GM21447 (cell line): Measurements from ENCODE around the gene LITAF.

ENCODE experiments used
- ATAC-seq: cut with Tn5 transposase; IDR thresholded peaks from one replicate; pipeline ENCODE4 v1.9.1; 2021; ENCODE audit not compliant: unreplicated experiment

The LITAF gene

GRCh38 chr16:11586856-11587642 is at the start of gene LITAF:
TSS of gene LITAF (minus strand) at chr16:11586919. CDS start at chr16:11556730, 30,189 bp downstream.
- ATAC-seq, result no peak

GRCh38 chr16:11636172-11636721 is 49.5 kb upstream of the LITAF start:
- ATAC-seq, result no peak

- ATAC-seq, result no peak
Measured at GRCh38 chr16:11635679-11636171, 49.0 kb upstream of the LITAF start.

- no peak for ATAC-seq
Measured at GRCh38 chr16:11635113-11635652, 48.5 kb upstream of the LITAF start.

- no peak for ATAC-seq
Measured at GRCh38 chr16:11634312-11634711, 47.6 kb upstream of the LITAF start.

- ATAC-seq, result no peak
Measured at GRCh38 chr16:11633113-11633512, 46.4 kb upstream of the LITAF start.

GRCh38 chr16:11632455-11632939 is 45.8 kb upstream of the LITAF start:
- ATAC-seq, result no peak

GRCh38 chr16:11631214-11631613 is 44.5 kb upstream of the LITAF start:
- no peak for ATAC-seq

- no peak for ATAC-seq
Measured at GRCh38 chr16:11630768-11631056, 44.0 kb upstream of the LITAF start.

- no peak for ATAC-seq
Measured at GRCh38 chr16:11630046-11630767, 43.5 kb upstream of the LITAF start.

- no peak for ATAC-seq
Measured at GRCh38 chr16:11629071-11630030, 42.6 kb upstream of the LITAF start.

- no peak for ATAC-seq
Measured at GRCh38 chr16:11627822-11628457, 41.2 kb upstream of the LITAF start.

- ATAC-seq, result no peak
Measured at GRCh38 chr16:11627292-11627663, 40.6 kb upstream of the LITAF start.

- no peak for ATAC-seq
Measured at GRCh38 chr16:11626657-11627291, 40.1 kb upstream of the LITAF start.

GRCh38 chr16:11625769-11626168 is 39.0 kb upstream of the LITAF start:
- no peak for ATAC-seq

- no peak for ATAC-seq
Measured at GRCh38 chr16:11624636-11625607, 38.2 kb upstream of the LITAF start.

- no peak for ATAC-seq
Measured at GRCh38 chr16:11624205-11624604, 37.5 kb upstream of the LITAF start.

GRCh38 chr16:11621920-11622651 is 35.4 kb upstream of the LITAF start:
- no peak for ATAC-seq
